HCEC 1CT (cell line): Measurements from ENCODE around the gene RPN2.
A peak's percentile ranks its signal among the peaks of the same experiment; 100 is the strongest.

Source experiments
- DNase-seq: peaks from one replicate; pipeline ENCODE4 v3.0.0-alpha.2; 2017

The RPN2 gene

DNA sequence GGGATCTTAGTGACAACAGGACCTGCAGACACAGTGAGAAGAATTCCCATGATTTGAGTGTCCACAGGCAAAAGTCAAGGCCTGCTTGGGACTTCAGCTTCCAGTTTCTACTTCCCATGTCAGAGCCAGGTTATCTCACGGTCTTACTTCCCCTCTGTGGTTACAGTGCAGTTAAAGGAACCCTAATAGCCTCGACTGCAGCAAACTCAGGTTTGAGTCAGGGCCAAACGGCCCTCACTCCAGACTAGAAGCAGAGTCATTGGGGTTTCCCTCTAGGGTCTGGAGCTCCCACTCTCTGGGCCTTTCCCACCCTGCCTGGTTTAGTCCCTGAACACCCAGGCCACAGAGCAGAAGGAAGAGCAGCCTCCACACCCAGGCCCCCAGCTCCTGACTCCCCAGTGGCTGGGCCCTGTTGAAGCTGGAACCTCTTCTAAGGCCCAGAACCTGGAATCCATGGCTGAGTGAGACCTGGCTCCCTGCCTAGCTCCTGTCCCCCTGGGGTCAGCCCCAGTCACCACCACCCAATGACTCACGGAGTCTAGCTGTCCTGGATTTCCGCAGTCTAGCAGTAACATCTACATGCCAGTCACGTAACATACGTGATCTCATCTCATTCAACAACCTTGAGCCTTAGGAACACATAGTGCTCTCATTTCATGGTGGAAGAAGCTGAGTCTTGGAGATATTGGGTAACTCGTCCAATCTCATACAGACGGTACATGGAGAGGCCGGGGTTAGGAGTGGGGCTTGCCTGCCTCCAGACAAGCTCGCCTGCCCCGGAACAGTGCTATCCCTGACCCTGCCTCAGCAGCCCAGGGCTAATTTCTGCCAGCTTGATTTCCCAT lies 91.7 kb downstream of the RPN2 start:
- DNase-seq: no peak

GRCh38 chr20:37271421-37271768 lies 92.3 kb downstream of the RPN2 start:
- DNase-seq: no peak

DNA sequence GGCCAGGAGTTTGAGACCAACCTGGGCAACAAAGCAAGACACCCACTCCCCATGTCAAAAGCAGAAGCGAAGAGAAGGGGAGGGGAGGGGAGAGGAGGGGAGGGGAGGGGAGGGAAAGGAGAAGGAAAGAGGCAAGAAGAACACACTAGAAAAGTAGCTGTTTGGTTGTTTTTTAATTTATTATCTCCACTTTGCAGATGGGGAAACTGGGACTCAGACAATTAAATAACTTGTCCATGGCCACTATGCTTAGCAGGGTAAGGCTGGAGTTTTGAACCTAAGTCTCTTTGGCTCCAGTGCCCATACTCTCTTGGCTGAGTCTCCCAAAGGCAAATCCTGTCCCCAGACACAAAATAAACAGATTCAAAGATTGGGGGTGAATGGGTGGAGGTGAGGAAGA lies 94.9 kb downstream of the RPN2 start:
- no peak for DNase-seq

DNA sequence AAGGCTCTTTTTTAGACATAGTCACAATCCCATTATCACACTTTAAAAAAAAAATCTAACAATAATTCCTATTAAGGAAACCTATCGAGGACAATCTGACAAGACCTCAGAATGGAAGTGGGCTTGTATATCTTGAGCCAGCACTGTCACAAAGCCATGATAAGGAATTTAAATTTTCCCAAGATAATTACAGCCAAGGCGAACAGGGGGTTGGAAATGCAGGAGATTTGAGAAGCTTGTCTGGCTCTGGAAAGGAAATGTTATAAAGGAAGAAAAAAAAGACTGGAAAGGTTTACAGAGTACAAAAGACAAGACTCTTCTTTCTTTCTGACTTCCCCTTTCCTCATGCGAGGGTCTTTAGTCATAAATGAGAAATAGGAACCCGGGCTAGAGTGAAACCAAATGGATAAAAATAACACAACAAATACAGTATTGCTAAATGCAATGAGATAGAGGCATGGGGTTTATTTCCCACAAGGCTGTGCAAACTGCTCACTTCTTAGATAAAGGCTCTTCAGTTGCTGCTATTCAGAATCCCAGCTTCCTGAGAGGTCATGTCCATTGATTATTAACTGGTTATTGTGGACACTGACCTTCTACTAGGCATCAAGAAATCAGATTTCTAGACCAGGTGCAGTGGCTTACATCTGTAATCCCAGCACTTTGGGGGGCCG lies 95.9 kb downstream of the RPN2 start:
- DNase-seq: no peak

DNA sequence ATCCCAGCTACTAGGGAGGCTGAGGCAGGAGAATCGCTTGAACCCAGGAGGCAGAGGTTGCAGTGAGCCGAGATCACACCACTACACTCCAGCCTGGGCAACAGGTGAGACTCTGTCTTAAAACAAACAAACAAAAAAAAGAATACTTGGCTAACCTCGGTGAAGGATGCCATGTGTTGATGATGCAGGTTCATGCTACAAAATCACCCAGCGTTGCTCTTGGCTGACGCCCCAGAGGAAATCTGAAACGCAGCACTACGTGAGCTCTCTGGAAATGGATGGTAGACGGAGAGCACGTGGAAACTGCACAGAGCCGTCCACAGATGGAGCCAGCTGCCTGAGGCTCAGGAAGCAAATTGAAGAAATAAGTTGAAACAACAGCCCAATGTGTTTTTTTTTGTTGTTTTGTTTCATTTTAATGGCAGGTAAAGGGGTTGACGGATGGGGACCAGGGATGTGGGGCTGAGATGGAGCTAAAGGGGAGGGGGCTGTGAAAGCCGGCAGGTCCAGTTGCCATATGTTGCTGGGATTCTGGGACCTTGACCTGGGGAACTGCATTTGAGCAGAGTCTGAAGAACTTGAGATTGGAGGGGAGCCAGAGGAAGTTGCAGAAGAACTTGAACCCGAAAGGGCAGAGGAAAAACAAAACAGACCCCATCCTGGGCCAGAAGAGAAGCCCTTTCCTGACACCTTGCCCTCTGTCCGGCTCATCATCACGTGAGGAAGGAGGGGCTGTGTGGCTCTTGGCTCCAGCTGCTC lies 97.5 kb downstream of the RPN2 start:
- DNase-seq: peak; percentile 85

GRCh38 chr20:37277253-37277593 lies 98.1 kb downstream of the RPN2 start:
- DNase-seq: no peak

- no peak for DNase-seq
Observed at GRCh38 chr20:37278966-37279590, 99.9 kb downstream of the RPN2 start.

GRCh38 chr20:37279820-37280219 lies 100.7 kb downstream of the RPN2 start:
- DNase-seq: no peak

DNA sequence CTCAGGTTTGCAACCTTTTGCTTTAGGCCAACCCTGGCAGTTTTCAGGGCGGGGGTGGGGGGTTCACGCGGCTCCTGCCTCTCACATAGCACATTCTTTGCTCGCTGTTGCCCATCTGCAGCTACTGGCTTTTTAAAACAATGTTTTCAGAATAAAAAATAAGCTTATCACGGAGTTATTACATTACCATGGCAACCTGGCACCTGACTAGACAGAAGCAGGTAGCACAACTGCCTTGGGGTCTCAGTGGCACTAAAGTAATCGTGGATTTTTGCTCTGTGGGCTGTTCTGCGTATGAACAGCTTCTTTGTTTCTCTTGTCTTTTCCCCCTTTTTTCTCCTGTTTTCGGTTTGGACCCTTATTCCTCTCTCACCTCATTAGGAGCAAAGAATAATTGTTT lies 101.3 kb downstream of the RPN2 start:
- DNase-seq: no peak

GRCh38 chr20:37282556-37282955 lies 103.4 kb downstream of the RPN2 start:
- DNase-seq: peak; percentile 48

DNA sequence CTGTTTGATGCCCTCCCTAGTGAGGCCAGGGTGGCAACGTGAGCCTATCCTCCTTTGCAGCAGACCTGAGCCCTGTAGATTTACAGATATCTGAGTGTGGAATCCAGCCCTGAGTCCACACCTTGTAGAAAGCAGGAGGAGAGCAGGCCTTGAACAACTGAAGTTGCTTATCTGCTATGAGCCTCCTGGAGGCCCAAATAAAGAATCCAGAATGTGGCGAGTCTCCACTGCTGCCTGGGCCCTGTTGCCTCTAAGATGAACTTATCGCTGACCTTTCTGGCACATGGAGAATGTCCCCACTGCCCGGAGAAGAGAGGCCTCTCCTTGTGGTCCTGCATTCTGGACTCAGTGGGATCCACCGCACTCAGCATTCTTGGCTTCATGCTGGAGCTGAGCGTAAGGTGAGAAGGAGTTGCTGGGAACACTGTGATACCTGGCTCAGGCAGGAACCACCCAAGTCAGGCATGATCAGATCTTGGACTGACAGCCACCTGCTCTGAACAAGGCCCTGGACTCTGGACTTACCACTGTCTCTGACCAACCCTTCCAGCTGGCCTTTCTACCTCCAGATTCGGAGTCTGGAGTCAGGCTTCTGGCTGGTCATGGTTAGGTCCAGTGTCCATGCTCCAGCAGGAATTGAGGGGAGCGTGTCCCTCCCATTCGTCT lies 104.5 kb downstream of the RPN2 start:
- DNase-seq: no peak

- no peak for DNase-seq
Observed at GRCh38 chr20:37284691-37285161, 105.6 kb downstream of the RPN2 start.

DNA sequence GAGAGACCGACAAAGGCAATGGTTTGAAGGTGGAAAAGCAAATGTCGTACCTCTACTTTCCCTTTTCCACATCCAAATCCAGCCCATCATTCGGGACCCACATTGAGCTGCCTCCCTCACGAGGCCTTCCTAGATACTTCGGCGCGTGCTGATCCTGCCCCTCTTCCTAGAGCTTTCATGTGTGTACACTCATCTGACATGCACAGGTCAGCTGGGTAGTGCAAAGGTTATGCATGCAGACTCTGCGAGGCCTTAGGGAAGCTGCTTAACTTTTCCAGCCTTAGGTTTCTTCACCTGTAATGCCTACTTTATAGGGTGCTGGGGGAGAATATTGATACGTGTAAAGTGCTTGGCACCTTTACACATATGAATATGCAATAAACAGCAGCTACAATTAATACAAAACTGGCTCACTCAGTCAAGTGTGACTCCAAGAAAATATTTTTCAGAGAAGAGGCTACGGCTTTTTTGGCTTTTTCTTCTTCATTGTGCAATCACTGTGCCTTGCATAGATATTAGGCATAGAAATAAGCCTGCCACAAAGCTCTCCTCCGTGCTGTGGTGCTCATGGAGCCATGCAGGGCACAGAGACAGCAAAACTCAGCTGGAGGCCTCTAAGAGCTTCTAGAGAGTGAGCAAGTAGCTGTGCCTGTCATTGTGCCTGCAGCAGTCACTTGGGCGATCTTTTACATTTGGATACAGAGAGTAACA lies 106.7 kb downstream of the RPN2 start:
- no peak for DNase-seq

GRCh38 chr20:37288091-37288490 lies 109.0 kb downstream of the RPN2 start:
- no peak for DNase-seq

DNA sequence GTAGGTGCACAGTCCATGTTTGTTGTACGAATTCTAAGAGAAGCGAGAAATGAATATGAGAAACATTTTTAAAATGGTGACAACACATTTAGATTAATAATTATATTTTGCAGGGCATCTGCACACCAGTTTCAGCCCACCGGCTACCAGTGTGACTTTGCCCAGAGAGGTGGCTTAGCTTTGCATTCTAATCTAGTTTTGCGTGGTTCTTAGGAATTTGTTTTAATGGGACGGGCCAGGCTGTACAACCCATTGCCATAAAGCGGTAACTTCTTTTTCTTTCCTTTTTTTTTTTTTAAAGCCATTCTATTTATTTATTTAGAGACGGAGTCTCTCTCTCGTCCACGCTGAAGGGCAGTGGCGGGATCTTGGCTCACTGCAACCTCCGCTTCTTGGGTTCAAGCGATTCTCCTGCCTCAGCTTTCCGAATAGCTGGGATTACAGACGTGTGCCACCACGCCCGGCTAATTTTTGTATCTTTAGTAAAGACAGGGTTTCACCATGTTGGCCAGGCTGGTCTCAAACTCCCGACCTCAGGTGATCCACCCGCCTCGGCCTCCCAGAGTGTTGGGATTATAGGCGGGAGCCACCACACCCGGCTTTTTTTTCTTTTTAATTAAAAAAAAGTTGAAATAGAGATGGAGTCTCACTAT lies 111.2 kb downstream of the RPN2 start:
- no peak for DNase-seq
